ENCODE data around the gene BEGAIN.

Gene BEGAIN

DNA sequence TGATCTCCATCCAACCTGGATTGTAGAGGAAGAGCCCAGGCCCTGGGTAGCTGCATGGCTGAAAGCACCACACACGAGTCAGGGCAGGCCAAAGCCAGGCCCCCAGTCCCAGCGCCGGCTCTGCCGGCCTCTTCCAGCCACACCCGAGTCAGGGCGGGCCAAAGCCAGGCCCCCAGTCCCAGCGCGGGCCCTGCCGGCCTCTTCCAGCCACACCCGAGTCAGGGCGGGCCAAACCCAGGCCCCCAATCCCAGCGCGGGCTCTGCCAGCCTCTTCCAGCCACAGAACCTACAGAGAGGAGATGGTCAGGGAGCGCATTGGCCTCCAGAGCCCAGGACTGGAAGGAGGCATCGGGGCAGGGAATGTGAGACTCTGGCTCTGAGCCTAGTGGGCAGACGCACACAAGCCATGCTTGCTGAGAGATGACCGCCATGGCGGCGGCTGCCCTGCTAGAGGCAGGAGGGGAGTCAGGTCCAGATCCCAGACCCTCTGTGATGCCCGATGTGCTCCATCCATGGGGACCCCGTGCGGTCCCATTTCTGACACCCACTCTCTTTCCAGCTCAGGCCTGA lies 30.2 kb downstream of the BEGAIN start:
- H4K20me1 ChIP-seq (ENCODE audit: insufficient read depth, low read length), result no peaks in the 10 kb centered on the region
- no peak overlapping the region for H2AFZ ChIP-seq (ENCODE audit: low read length)
- no peak overlapping the region for H3K9ac ChIP-seq (ENCODE audit: low read length)
- no peaks in the 10 kb centered on the region for H3K4me1 ChIP-seq (ENCODE audit: insufficient read depth, low read length, severe bottlenecking)
- H3K4me2 ChIP-seq (ENCODE audit: low read length), result no peak overlapping the region
- no peaks in the 10 kb centered on the region for H3F3A ChIP-seq (ENCODE audit: insufficient read depth, low read length)
- H3K36me3 ChIP-seq (ENCODE audit: insufficient read depth, low read length), result no peaks in the 10 kb centered on the region
- H3K27ac ChIP-seq (ENCODE audit: low read depth, low read length, poor library complexity, severe bottlenecking), result no peak overlapping the region
- TF ChIP-seq, protein P1, sequence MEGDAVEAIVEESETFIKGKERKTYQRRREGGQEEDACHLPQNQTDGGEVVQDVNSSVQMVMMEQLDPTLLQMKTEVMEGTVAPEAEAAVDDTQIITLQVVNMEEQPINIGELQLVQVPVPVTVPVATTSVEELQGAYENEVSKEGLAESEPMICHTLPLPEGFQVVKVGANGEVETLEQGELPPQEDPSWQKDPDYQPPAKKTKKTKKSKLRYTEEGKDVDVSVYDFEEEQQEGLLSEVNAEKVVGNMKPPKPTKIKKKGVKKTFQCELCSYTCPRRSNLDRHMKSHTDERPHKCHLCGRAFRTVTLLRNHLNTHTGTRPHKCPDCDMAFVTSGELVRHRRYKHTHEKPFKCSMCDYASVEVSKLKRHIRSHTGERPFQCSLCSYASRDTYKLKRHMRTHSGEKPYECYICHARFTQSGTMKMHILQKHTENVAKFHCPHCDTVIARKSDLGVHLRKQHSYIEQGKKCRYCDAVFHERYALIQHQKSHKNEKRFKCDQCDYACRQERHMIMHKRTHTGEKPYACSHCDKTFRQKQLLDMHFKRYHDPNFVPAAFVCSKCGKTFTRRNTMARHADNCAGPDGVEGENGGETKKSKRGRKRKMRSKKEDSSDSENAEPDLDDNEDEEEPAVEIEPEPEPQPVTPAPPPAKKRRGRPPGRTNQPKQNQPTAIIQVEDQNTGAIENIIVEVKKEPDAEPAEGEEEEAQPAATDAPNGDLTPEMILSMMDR (IDR thresholded peaks at IDR 0.05; ENCODE audit: low read length), result no peak
- TF ChIP-seq EZH2 (IDR thresholded peaks at IDR 0.05; ENCODE audit: borderline replicate concordance, low read length), result no peak
- no peaks in the 10 kb centered on the region for H3K27me3 ChIP-seq (ENCODE audit: insufficient read depth, low read length)
- no peaks in the 10 kb centered on the region for H3K9me3 ChIP-seq (ENCODE audit: low read length)
- no peaks in the 10 kb centered on the region for H3K79me2 ChIP-seq (ENCODE audit: insufficient read depth, low read length)
- no peak overlapping the region for H3K4me3 ChIP-seq (ENCODE audit: low read depth, low read length, poor library complexity, severe bottlenecking)
- H3K9me2 ChIP-seq (ENCODE audit: low read depth, low read length), result no peaks in the 10 kb centered on the region

DNA sequence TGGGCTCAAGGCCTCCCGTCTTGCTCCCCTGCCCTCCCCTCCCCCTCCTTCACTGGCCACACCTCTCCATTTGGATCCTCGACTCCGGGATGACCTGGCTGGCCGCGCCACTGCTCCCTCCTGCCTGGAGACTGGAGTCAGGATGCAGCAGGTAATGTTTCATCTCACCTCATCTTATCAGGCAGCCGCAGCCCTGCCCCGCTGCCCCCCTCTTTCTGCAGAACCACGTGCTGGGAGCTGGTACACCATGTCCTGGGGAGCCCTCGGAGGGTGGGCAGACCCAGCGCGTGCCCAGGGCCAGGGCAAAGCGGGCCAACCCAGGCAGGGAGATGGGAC lies 31.1 kb downstream of the BEGAIN start:
- Histone ChIP-seq H4K20me1 (ENCODE audit: insufficient read depth, low read length) (no peaks in the 10 kb centered on the region), H3K9me3 (ENCODE audit: low read length) (no peaks in the 10 kb centered on the region), H3K27ac (ENCODE audit: low read depth, low read length, poor library complexity, severe bottlenecking) (no peak overlapping the region), H3K4me1 (ENCODE audit: insufficient read depth, low read length, severe bottlenecking) (no peaks in the 10 kb centered on the region), H3K4me3 (ENCODE audit: low read depth, low read length, poor library complexity, severe bottlenecking) (no peak overlapping the region), H3K79me2 (ENCODE audit: insufficient read depth, low read length) (no peaks in the 10 kb centered on the region), H3K27me3 (ENCODE audit: insufficient read depth, low read length) (no peaks in the 10 kb centered on the region), H3K9me2 (ENCODE audit: low read depth, low read length) (no peaks in the 10 kb centered on the region), H3K36me3 (ENCODE audit: insufficient read depth, low read length) (no peaks in the 10 kb centered on the region), H3K9ac (ENCODE audit: low read length) (no peak overlapping the region), H3K4me2 (ENCODE audit: low read length) (no peak overlapping the region), H2AFZ (ENCODE audit: low read length) (no peak overlapping the region), H3F3A (ENCODE audit: insufficient read depth, low read length) (no peaks in the 10 kb centered on the region)
- TF ChIP-seq, protein P1 (IDR thresholded peaks at IDR 0.05; ENCODE audit: low read length), result no peak
- no peak for TF ChIP-seq EZH2 (IDR thresholded peaks at IDR 0.05; ENCODE audit: borderline replicate concordance, low read length)

DNA sequence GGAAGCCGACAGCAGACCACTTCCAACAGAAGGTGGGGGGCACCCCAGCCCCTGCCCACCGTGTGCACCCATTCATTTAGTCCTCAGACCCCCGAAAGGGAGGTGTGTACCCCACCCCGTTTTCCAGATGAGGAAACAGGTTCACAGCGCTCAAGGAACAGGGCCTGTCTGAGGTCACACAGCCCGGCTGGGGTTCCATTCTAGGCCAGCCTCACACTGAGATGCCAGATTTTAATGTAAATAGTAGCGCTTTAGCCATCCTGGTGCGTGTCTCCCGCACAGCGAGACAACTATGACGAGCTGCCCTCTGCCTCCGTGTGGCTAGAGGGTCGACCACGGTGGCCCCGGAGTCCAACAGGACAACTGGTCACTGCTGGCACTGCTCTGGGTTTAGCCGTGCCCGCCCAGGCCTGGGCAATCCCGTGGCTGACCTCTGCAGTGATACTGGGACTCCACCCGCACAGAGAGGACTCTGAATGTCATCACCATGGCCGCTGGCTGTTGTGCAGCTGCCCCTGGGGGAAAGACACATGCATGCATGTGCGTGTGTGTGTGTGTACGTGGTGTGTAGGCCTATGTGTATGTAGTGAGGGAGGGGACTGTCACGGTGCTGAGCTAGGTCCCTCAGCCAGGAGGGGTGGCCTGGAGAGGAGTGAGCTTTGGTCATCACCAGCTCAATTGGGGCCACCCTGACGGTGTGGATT lies 31.6 kb downstream of the BEGAIN start:
- TF ChIP-seq, protein P1 (IDR thresholded peaks at IDR 0.05; ENCODE audit: low read length), result no peak
- no peak for TF ChIP-seq EZH2 (IDR thresholded peaks at IDR 0.05; ENCODE audit: borderline replicate concordance, low read length)
- H3K4me3 ChIP-seq (ENCODE audit: low read depth, low read length, poor library complexity, severe bottlenecking), result no peak overlapping the region
- H3K27ac ChIP-seq (ENCODE audit: low read depth, low read length, poor library complexity, severe bottlenecking), result no peak overlapping the region
- H3K4me2 ChIP-seq (ENCODE audit: low read length), result no peak overlapping the region
- H3K27me3 ChIP-seq (ENCODE audit: insufficient read depth, low read length), result no peaks in the 10 kb centered on the region
- H3F3A ChIP-seq (ENCODE audit: insufficient read depth, low read length), result no peaks in the 10 kb centered on the region
- H2AFZ ChIP-seq (ENCODE audit: low read length), result no peak overlapping the region
- no peaks in the 10 kb centered on the region for H3K36me3 ChIP-seq (ENCODE audit: insufficient read depth, low read length)
- H3K9ac ChIP-seq (ENCODE audit: low read length), result no peak overlapping the region
- no peaks in the 10 kb centered on the region for H3K4me1 ChIP-seq (ENCODE audit: insufficient read depth, low read length, severe bottlenecking)
- no peaks in the 10 kb centered on the region for H4K20me1 ChIP-seq (ENCODE audit: insufficient read depth, low read length)
- H3K9me2 ChIP-seq (ENCODE audit: low read depth, low read length), result no peaks in the 10 kb centered on the region
- no peaks in the 10 kb centered on the region for H3K9me3 ChIP-seq (ENCODE audit: low read length)
- no peaks in the 10 kb centered on the region for H3K79me2 ChIP-seq (ENCODE audit: insufficient read depth, low read length)

All from OCI-LY1 (cell line).